HG03354 (cell line): ENCODE measurements around the gene PAQR7.

Source experiments
- ATAC-seq: cut with Tn5 transposase; IDR thresholded peaks from one replicate; pipeline ENCODE4 v1.9.1; 2021; ENCODE audit warnings: mild to moderate bottlenecking; ENCODE audit not compliant: unreplicated experiment, poor library complexity, severe bottlenecking

PAQR7 gene

DNA sequence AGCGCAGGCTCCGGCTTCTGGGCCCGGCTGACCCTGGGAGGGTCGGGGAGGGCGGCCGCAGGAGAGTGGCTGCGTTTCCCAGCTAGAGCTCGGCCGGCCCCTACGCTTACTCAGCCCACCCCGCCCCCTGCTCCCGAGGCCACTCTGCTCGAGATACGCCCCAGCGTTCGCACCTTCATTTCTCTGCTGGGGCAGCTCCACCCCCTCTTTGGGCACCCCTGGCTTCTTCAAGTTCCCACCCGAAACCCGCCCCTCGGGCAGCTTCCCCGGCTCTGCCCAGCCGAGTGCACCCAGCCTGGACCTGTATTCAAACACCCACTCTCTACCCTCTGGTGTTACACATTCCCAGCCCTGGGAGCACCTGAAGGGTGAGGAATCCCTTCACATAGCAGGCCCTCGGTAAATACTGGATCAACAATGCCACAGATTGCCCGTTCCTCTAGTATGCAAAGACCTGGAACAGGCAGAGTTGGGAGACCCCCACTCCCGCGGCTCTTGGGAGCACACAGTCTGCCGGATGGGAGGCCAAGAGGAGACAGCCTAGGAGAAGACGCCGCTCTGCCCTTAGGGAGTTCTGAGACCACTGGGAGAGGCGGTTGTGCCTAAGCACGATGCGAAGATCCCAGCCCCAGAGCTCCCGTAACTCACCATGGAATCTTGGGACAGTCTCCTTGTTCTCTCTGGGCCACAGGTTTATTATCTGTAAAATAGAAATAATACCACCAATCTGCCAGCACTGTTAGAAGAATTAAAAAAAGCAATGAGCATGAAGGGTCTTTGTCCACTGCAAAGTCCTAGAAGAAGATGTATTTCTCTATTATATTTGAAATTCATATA lies 566 bp upstream of the PAQR7 start:
- no peak for ATAC-seq

DNA sequence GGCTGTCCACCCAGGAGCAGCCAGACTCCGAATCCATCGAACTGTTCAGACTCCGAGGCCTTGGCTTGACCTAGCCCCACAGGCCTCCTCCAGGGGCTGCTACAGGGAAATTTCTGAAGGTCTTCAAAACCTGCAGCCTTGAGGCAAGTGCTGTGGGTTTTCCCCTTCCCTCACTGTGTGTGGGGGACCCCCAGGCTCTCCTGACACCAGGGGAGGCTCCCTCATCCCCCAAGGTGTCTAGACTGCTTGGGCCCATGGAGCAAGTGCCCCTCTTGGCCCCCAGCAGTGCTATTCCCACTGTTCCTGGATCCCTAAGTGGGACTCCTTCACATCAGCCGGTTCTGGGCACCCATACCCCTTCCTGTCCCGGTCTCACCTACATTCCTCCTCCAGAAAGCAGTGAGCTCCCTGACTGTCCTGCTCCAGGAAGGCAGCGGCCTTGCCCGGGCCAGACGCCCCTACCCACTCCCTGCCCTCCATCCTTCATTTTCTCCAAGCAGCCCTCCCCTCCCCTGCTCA lies 814 bp downstream of the PAQR7 start:
- no peak for ATAC-seq

DNA sequence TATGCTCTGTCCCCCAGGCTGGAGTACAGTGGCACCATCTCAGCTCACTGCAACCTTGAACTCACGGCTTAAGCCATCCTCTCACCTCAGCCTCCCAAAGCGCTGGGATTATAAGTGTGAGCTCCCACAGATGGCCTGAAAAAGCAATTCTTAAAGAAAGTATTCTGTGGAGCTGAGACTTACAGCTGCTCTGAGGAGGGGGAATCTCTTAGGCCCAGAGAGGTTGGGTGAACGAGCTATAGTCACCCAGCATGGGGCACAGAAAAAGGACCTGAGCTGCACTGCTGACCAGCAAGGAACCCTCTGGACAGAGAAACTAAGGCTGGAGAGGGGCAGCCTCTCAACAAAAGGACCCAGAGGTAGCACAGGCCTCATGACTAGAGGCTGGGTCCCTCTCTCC lies 1.3 kb downstream of the PAQR7 start:
- ATAC-seq, result no peak

DNA sequence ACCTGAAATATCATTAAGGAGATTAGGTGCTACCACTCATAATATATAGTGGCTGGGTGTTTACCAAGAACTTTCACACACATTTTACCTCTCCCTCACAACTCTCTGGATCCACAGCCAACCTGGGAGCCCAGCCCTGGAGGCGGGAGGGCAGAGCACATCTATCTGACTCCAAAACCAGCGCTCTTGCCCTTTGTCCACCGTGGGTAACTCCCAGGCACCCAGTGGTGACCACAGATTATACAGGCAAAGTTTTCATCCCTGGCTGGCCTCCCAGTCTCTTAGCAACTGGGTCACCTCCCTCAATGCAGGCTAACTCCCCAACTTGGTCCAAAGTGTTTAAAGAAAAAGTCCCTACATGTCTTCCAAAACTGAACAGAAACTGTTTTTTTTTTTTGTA lies 2.4 kb downstream of the PAQR7 start:
- ATAC-seq, result no peak

DNA sequence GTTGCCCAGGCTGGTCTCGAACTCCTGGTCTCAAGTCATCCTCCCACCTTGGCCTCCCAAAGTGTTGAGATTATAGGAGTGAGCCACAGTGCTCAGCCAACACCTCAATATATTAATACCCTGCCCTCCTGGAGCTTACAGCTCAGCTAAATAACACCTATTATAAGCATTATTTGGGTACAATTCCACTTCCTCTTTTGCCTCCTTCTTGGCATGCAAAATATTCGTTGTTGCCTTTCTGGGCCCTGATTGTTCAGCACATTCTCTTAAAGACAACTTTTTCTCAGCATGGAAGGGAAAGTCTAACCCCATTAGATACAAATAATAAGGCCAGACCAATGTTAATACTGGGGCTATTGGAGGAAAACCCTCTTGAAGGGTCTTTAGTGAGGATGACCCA lies 2.8 kb downstream of the PAQR7 start:
- no peak for ATAC-seq

DNA sequence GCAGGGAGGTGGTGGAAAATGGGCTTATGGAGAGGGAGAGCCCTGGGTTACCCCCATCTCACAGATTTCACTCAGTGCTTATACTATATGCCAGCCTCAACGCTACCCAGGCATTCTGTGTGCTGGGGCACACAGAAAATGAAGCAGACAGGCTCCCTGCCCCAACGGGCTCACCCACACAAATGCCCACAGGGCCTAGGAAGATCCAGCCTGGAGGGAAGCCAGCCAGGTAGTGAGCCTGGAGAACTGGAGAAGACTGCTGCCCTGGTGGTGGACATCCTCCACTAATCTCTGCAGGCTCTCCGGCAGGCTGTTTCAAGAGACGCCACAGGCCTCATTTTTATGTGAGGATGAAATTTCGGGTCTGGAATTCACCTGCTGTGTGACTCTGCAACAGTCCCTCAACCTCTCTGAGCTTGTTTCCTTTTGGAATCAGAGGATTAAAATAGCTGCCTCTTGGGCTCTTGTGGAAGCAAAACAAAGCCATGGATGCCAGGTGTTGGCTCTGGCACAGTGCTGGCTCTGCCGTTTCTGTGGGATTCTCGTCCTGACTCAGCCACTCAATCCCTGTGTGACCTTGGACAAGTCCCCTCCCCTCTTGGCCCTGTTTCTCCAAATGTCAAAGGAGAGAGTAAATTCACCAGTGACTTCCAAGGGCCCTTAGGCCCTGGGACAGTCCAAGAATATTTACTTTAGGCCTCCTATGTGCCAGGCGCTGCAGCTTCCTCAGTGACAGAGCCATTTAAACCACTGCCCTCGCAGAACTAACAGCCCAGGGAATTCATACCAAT lies 3.6 kb downstream of the PAQR7 start:
- no peak for ATAC-seq

DNA sequence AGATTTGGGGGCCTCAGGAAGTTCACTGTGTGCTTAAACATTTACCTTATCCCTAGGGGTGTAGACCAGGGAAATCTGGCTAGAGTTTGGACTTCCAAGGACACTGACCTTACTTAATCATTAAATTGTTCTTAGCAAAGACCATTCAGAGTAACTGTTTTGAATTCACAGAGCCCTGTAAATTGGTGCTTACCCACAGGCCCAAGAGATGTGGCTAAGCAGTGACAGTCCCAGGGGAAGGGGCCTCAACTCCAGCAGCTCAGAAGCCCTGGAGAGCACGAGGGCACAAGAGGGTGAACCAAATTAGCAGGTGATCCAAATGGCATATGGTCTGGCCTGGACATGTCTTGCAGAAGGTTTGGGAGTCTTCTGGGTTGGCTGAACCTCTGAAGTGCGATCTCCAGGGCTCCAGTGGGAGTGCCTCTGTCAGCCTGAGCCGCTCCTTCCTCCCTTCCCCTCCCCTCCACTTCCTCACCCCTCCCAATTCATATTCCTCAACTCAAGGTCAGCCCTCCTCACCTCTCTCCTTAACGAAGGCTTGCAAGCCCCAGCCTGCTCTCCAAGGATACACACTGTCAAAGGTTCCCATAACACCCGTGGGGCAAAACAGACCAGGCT lies 4.3 kb downstream of the PAQR7 start:
- no peak for ATAC-seq

DNA sequence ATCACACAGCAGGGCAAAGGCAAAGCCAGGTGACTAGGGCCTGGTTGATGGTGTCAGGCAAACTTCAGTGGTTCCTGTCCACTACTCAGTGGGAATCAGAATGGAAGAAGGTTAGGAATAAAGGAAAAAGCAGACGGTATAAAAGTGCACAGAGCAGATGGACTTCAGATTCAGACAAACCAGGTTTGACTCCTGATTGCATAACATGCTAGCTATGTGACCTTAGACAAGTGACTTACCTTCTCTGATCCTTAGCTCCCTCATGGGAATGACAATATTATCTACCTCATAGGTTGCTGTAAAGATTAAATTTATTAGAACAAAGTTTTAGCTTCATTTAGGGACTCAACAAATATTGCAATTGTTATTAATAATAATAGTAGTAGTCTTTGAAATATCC lies 4.9 kb downstream of the PAQR7 start:
- no peak for ATAC-seq

DNA sequence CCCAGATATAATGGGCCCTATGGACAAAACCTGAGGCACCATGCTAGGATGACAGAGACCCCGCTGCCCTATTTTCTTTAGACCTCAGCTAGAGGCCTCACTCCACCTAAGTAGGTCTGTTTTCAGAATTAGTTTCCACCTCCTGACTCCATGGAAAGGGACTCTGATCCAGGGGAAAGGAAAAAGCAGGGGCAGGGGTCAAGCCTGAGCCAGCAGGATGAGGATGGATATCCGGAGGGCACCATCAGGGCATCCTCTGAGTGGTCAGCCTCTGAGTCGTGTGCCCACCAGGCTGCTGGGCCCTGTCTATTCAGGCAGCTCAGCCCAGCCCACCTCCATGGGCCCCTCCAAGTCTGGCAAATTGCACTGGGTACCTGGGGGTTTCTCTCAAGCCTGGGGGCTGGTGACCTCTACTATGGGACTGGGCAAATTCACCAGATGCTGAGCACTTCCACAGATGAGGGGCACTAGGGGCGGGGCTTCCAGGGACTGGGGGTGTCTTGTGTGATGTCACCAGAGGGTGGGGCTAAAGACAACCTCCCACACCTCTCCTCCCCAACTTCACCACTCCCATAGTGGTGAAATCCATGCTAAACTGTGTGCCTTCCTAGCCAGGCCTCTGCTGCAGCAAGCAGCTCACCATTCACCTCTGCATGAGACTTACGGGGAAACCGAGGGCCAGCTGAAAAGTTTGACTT lies 5.5 kb downstream of the PAQR7 start:
- ATAC-seq, result no peak

DNA sequence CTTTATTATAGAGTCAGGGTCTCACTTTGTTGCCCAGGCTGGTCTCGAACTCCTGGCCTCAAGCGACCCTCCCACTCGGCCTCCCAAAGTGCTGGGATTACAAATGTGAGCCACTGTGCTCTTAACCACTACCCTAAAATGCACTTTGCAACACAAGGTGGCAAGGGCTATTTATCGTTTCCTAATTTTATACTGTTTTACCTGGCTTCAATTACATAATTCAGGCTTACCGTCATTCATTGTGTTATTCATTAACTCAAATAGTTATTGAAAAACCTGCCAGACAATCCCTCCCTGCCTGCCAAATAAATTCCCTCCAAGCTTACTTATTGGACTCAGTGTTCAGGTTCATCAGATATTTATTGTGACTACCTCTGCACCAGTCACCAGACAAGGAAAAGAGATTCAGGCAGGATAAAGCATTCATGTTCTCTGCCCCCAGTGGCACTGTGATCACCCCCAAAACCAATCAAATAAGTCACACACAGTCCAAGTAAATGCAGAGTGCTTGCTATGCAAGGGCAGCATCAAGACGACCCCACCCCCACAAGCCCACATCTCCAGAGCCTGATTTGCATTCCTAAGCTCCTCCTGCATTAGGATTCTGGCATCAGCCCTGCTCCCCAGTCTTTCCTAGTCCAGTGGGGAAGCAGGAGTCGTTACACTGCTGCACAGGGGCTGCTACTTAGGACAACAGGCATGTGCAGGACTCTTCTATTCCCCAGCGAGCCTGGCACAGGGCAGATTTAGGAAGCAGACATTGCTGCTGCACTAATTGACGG lies 8.1 kb downstream of the PAQR7 start:
- no peak for ATAC-seq

DNA sequence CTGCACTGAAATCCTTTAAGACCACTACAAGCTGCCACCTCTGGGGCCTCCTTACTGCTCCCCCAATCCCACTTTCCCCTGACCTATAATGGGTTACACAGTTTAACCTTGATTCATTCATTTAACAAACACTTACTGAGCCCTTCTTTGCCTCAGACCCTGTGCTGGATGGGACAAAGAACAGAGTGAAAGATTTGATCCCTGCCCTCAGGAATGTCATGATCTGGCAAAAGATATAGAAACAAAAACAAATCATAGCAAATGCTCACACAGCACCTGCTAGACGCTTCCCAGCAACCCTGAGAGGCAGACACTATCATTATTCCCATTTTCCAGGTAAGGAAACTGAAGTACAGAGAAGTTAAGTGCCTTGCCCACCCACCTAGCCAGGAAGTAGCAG lies 9.2 kb downstream of the PAQR7 start:
- no peak for ATAC-seq

DNA sequence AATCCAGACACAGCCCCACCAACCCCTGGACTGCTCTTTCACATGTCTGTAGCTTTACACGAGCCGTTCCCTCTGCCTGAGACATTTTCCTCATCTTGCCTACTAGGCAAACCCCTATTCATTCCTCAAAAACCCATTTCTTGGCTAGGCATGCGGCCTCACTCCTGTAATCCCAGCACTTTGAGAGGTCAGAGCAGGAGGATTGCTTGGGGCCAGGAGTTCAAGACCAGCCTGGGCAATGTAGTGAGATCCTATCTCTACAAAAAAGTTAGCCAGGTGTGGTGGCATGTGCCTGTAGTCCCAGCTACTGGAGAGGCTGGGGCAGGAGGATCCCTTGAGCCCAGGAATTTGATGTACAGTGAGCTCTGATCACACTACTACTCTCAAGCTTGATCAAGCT lies 11.1 kb downstream of the PAQR7 start:
- ATAC-seq, result no peak

DNA sequence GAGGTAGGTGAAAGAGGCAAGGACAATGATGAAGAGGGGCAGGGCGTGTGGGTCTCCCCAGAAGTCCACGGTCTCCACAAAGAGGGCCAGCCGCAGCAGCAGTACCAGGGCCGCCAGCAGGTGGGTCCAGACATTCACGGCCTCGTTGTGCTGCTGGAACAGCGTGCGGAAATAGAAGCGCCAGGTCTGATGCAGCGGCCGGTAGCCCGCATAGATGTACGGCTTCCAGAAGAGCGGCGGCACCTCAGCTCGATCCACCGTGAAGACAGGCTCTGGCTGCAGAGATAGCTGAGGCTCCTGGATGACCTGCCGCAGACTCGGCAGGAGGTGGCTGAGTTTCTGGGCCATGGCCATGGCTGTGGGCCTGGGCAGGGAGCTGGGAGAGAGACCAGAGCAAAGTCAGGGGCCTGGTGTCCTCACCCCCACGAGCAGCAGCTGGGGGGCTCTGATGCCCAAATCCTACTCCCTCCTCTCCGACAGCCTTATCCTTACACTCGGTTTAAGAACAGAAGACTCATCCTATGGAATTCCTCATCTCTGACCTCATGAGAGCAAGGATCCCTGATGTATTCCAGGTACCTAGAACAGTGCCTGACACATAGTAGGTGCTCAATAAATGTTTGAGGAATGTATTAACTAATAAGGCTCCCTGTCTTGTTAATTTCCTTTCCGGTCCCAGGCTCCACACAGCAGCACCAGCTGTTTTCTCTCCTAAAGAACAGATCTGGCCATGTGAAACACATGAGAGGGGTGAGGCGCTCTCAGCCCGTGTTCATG lies 11.8 kb downstream of the PAQR7 start:
- no peak for ATAC-seq

DNA sequence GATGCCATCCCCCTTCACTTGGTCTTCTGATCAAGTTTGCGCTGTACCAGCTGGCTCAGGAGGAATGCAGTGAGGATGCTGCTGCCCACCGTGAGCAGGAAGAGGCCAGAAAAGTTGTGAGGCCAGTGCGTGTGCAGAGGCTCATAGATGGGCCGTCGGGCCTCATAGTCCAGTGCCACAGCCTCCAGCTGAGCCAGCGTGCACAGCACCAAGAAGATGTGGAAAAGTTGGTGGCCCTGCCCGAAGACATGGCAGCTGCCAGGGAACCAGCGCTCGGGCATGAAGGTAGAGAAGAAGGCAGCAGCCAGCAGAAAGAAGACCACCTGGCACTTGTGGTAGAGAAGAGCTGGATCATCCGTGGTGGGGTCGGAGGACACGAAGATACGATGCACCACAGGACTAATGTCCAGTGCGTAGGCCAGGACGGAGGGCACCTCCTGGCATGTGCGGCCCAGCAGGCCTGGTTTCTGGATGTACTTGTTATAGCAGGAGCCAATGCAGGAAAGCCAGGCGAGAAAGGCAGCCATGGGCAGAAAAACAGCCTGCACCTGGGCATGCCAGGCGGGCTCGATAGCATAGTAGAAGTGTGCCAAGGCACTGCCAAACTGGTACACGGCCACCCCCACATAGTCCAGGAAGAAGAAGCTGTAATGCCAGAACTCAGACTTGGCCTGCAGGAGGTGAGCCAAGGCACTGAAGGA lies 12.6 kb downstream of the PAQR7 start:
- ATAC-seq, result no peak

DNA sequence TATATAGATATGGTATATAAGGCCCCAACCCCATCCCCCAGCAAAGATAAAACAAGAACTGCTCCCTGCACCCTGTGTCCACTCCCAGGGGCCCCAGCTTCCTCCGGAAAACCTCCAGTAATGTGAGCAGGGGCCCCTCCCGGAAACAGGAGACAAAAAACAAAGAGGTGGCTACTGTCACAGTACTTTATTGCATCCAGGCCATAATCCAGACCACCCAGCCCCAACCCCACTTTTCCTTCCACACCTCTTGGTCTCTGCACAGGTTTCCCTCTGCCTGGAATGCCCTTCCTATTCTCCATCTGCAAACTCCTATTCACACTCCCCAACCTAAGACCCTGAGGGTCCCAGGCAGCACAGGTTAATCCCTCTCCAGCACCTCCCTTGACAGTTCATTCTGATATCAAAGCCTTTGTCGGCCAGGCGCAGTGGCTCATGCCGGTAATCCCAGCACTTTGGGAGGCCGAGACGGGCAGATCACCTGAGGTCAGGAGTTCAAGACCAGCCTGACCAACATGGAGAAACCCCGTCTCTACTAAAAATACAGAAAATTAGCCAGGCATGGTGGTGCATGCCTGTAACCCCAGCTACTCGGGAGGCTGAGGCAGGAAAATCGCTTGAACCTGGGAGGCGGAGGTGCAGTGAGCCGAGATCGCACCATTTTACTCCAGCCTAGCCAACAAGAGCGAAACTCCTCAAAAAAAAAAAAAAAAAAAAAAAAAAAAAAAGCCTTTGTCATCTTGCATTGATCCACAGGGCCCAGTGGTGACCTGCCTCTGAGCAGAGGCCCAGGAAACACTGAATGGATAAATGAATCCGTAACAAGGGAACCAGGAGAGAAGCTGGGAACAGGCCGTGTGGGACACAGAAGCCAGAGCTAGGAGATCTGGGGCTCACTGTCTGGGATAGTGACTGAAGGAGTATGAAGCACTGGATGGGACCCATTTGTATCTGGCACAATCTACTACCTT lies 13.9 kb downstream of the PAQR7 start:
- no peak for ATAC-seq

DNA sequence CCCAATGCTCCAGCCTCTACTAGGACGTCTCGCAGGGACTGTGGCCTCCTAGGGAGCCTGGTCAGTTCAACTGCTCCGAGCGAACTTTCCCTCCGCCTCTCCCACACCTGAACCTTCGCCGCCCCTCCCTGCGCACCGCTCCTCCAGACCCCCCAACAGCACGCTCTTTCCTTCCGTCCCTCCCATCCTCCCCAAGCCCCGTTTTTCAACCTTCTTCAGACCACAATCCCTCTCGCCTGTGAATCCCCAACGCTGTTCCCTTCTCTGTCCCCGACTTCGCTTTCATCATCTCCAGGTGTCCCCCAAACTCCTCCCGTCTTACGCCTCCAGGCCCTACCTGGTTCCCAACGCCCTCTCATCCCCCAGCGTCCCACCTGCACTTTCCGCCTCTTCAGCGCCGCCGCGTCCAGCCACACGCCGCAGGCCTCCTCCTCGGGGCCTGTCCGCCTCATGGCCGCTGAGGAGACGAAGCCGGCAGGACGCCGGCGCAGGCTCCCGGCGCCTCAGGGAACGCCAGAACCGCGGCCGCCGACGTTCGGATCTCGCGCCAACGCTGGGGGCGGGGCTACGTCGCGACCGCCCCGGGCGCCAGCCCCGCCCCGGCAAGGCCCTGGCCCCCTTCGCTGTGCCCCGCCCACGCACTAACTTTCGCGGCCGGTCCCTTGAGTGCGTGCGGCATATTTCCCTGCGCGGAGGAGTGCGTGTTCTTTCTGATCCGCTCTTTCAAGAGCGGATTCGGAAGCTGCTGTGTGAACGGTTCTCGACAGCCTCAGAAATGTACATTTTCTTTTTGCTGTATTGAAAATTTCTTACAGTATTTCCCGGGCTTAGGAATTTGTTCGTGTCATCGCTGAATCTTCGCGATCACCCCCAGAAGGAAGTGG lies 16.4 kb downstream of the PAQR7 start, which contains the start of gene AUNIP:
Gene AUNIP (minus strand): TSS at position 552 of the 884 bp plus-strand sequence. CDS start 100 bp downstream, at position 452.
- peak; percentile 90 for ATAC-seq
